Mesothelial cell of epicardium (in vitro differentiated cells): ENCODE data around the gene STARD3. TPM values are rescaled to one million over a fixed set of nuclear protein-coding genes. Genes with fewer than 3 reads are reported as not detected.

Experiments
- DNase-seq, 2 experiments: peaks; one replicate each; pipeline ENCODE4 v3.0.0; 2021; ENCODE audit warnings: low spot score in 2 of 2; ENCODE audit not compliant: unreplicated experiment in 2 of 2
- H3K27ac Mint-ChIP-seq: 2 replicates; pipeline ENCODE4 v1.8.0; 2021; ENCODE audit warnings: mixed read lengths
- H3K27me3 Mint-ChIP-seq: 2 replicates; pipeline ENCODE4 v1.8.0; 2021; ENCODE audit warnings: low read depth, mixed read lengths
- H3K36me3 Mint-ChIP-seq: 2 replicates; pipeline ENCODE4 v1.8.0; 2021; ENCODE audit warnings: mixed read lengths
- H3K4me1 Mint-ChIP-seq: 2 replicates; pipeline ENCODE4 v1.8.0; 2021; ENCODE audit warnings: mixed read lengths
- H3K4me3 Mint-ChIP-seq: 2 replicates; pipeline ENCODE4 v1.8.0; 2021; ENCODE audit warnings: mild to moderate bottlenecking, moderate library complexity, mixed read lengths
- H3K9me3 Mint-ChIP-seq: 2 replicates; pipeline ENCODE4 v1.8.0; 2021; ENCODE audit warnings: mixed read lengths
- CTCF ChIP-seq: fragments of 200-600 bp; sonication (generic); IDR thresholded peaks from one replicate; pipeline ENCODE4 v1.5.0; 2021; ENCODE audit warnings: antibody characterized with exemption; ENCODE audit not compliant: unreplicated experiment
- total RNA-seq: library from RNA; stranded (reverse); gene quantifications from 3 replicates; pipeline ENCODE4 v1.2.1, GENCODE V29; 2021

Gene STARD3
- total RNA-seq, 1 donor from 2014 or later: 56.2 TPM

- peaks cover 96% of the 10 kb centered on the region for H3K27me3 Mint-ChIP-seq
- no peaks in the 10 kb centered on the region for H3K36me3 Mint-ChIP-seq
- H3K27ac Mint-ChIP-seq: no peak overlapping the region
- H3K4me1 Mint-ChIP-seq: peaks cover 2% of the 10 kb centered on the region
- H3K9me3 Mint-ChIP-seq: no peaks in the 10 kb centered on the region
- DNase-seq: no peak
- H3K4me3 Mint-ChIP-seq: no peak overlapping the region
- no peak for TF ChIP-seq CTCF
Measured at GRCh38 chr17:39595928-39596510, 40.9 kb upstream of the STARD3 start.

GRCh38 chr17:39596543-39597267, 40.2 kb upstream of the STARD3 start:
- Mint-ChIP-seq H3K36me3 (no peaks in the 10 kb centered on the region), H3K27me3 (peaks cover 96% of the 10 kb centered on the region), H3K27ac (no peak overlapping the region), H3K9me3 (no peaks in the 10 kb centered on the region), H3K4me1 (peaks cover 2% of the 10 kb centered on the region), H3K4me3 (no peak overlapping the region)
- no peak for DNase-seq
- TF ChIP-seq CTCF: no peak

- peaks cover 96% of the 10 kb centered on the region for H3K27me3 Mint-ChIP-seq
- H3K9me3 Mint-ChIP-seq: no peaks in the 10 kb centered on the region
Measured at GRCh38 chr17:39597372-39598046, 39.4 kb upstream of the STARD3 start.

GRCh38 chr17:39598047-39598481, 38.9 kb upstream of the STARD3 start:
- TF ChIP-seq CTCF: no peak
- Mint-ChIP-seq H3K27ac (no peak overlapping the region), H3K4me3 (no peak overlapping the region), H3K9me3 (no peaks in the 10 kb centered on the region), H3K4me1 (peaks cover 2% of the 10 kb centered on the region), H3K27me3 (peaks cover 99% of the 10 kb centered on the region), H3K36me3 (no peaks in the 10 kb centered on the region)
- no peak for DNase-seq

More at GRCh38 chr17:39597372-39598046, 39.4 kb upstream of the STARD3 start:
- Mint-ChIP-seq H3K4me1 (peaks cover 2% of the 10 kb centered on the region), H3K4me3 (no peak overlapping the region), H3K27ac (no peak overlapping the region), H3K36me3 (no peaks in the 10 kb centered on the region)
- TF ChIP-seq CTCF: no peak
- no peak for DNase-seq

- Mint-ChIP-seq H3K4me3 (no peak overlapping the region), H3K27ac (no peak overlapping the region), H3K36me3 (no peaks in the 10 kb centered on the region), H3K9me3 (no peaks in the 10 kb centered on the region), H3K27me3 (peaks cover 99% of the 10 kb centered on the region), H3K4me1 (peaks cover 6% of the 10 kb centered on the region)
- no peak for TF ChIP-seq CTCF
- DNase-seq: no peak
Measured at GRCh38 chr17:39598630-39599003, 38.3 kb upstream of the STARD3 start.
